Measurements from ENCODE around the gene SAMD10.

- TF ChIP-seq CTCF (IDR thresholded peaks at IDR 0.05; ENCODE audit: poor library complexity) (no peak), EZH2 (IDR thresholded peaks at IDR 0.05; ENCODE audit: borderline replicate concordance) (no peak)
Observed at GRCh38 chr20:64025101-64025825, 45.8 kb upstream of the SAMD10 start.

Data from hepatocyte (in vitro differentiated cells).